ENCODE data around the gene AGBL5.
"Not testable (repeated sequence)": the region's sequence is repeated elsewhere in the genome, so short reads cannot be mapped to it uniquely, and the experiment has no call there.

AGBL5 gene

GRCh38 chr2:27054721-27055120 is 3.3 kb downstream of the AGBL5 start:
- no peak for DNase-seq

GRCh38 chr2:27057184-27057583 is 5.7 kb downstream of the AGBL5 start:
- no peak for DNase-seq

GRCh38 chr2:27058210-27058609 is 6.7 kb downstream of the AGBL5 start:
- DNase-seq, result no peak

- DNase-seq, result no peak
Observed at GRCh38 chr2:27059141-27059820, 7.8 kb downstream of the AGBL5 start.

- no peak for DNase-seq
Observed at GRCh38 chr2:27060323-27060722, 8.9 kb downstream of the AGBL5 start.

- DNase-seq, result no peak
Observed at GRCh38 chr2:27065128-27065527, 13.7 kb downstream of the AGBL5 start.

- DNase-seq, result no peak
Observed at GRCh38 chr2:27067385-27067784, 15.9 kb downstream of the AGBL5 start.

- no peak for DNase-seq
Observed at GRCh38 chr2:27069436-27069835, 18.0 kb downstream of the AGBL5 start.

- DNase-seq, result no peak
Observed at GRCh38 chr2:27069961-27070618, 18.6 kb downstream of the AGBL5 start.

GRCh38 chr2:27070653-27071276 is 19.3 kb downstream of the AGBL5 start:
- DNase-seq, result no peak

GRCh38 chr2:27071277-27071989 is 20.0 kb downstream of the AGBL5 start, which contains the start of gene OST4:
Gene OST4, minus strand, starts transcription at chr2:27071654.
- peak; percentile 48 for DNase-seq

- no peak for DNase-seq
Observed at GRCh38 chr2:27071990-27072830, 20.7 kb downstream of the AGBL5 start.

GRCh38 chr2:27072920-27073319 is 21.5 kb downstream of the AGBL5 start:
- no peak for DNase-seq

- no peak for DNase-seq
Observed at GRCh38 chr2:27073782-27074181, 22.3 kb downstream of the AGBL5 start.

- DNase-seq, result peak; percentile 45
Observed at GRCh38 chr2:27074738-27075565, 23.5 kb downstream of the AGBL5 start.

- DNase-seq, result not testable (repeated sequence)
Observed at GRCh38 chr2:27075566-27075871, 24.1 kb downstream of the AGBL5 start.

- no peak for DNase-seq
Observed at GRCh38 chr2:27076323-27076722, 24.9 kb downstream of the AGBL5 start.

GRCh38 chr2:27077231-27077630 is 25.8 kb downstream of the AGBL5 start:
- DNase-seq, result no peak

- DNase-seq, result no peak
Observed at GRCh38 chr2:27078267-27079194, 27.1 kb downstream of the AGBL5 start, which contains the start of gene EMILIN1. Gene EMILIN1, plus strand, starts transcription at chr2:27078615. Its CDS starts 451 bp downstream, at chr2:27079066.

Measured in SHP77 treated with DMSO at 0.1 percent for 48 hours (cell line).